Medulla oblongata (tissue), 1 donor: Measurements from ENCODE around the gene TNNT3.
"Not testable (repeated sequence)": the region's sequence is repeated elsewhere in the genome, so short reads cannot be mapped to it uniquely, and the experiment has no call there.

Experiments
- DNase-seq: peaks from one replicate; pipeline ENCODE4 v3.0.0-alpha.2; 2015; ENCODE audit errors: extremely low spot score

TNNT3 gene

DNA sequence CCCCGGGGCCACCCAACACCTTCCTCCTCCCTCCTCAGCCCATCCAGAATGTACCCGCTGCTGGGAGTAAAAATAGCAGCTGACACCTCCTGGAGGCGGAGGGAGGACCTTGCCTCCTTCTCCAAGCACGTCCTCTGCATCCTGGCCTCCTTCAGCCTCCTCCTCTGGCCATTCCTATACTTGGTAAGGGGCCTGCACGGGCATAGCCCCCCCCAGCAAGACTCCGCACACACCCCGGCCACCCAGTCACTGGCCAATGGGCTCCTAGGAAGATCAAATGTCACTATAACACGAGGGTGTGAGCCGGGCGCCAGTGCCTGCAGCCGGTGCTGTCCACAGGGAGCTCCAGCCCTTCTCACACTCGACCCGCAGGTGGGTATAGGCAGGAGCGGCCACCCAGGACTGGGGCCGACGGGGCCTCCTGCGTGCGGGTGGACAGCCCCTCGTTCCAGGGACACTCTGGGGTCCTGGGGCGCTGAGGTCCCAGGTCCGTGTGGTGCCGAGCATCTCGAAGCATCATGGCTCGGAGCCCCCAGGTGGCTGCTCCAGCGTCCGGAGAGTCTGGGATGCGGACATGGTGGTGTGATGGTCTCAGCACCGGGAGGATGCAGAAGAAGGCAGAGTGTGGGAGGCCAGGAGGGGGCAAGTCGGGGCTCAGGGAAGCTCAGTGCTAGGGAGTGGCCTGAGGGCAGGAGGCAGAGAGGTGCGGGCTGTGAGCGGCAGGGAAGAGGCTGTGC, at the start of gene TNNT3:
TSS of gene TNNT3 (plus strand) at position 313 of the 737 bp plus-strand sequence. CDS start 3,172 bp downstream, outside the sequence.
- DNase-seq = no peak

DNA sequence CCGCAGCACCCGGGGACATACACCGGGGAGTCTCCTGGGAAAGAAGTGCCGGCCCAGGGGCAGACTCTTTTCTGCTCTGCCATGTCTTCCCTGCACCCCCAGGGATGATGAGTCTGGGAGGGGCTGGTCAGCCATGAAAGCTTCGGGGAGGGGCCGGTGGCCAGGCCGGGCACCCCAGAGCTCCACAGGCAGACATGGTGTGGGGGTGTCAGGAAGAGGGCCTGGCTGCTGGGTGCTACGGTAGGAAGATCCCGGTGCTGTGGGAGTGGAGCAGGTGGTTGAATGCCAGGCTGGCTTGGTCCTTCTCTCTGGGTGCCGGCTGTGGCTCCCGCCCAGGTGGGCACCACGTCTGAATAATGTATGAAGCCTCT, 49.2 kb upstream of the TNNT3 start:
- DNase-seq = no peak

DNA sequence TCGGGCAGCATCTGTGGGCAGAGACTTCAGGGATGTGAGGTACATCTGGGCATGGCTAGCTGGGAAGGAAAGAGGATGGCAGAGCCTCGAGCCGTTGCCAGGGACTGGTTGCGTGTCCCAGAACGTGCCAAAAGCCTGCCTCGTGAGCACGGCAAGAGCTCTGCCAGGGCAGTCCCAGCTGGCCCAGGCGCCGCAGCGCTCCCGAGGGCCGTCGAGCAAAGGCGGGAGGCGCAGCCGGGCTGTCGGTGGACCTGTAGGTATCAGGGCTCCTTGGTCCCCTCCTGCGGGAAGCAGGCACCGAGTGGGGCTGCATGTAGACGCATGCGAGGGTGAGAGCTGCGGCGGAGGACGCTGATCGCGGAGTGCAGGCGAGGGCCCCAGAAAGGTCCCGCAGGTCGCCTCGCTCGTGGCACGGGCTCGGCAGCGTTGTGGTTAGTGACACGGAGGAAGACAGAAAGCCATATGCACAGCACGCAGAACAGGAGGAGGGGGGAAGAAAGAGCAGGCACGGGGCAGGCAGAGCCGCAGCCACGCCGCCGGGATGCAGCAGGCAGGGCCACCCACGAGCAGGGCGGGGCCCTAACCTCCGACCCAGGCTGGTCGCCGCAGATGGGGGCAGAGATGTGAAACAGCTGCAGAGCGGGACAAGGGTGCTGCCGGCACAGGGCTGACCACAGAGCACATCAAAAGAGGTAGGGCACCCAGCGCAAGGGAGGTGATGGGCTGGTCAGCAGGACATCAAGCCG, 48.6 kb upstream of the TNNT3 start:
- DNase-seq = no peak

DNA sequence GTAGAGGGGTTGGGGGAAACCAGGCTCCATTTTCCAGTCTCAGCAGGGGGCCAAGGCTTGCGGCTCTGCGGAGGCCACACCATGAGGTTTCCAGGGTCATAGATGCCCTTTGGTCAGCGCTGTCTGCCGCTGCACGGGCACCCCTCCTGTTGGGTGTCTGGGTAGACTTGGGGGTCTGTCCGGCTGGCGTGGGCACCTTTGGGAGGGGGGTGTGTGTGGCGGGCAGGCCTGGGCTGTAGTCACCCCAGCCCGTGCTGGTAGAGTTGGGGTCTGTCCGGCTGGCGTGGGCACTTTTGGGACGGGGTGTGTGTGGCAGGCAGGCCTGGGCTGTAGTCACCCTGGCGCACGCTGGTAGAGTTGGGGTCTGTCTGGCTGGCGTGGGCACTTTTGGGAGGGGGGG, 48.0 kb upstream of the TNNT3 start:
- no peak for DNase-seq

DNA sequence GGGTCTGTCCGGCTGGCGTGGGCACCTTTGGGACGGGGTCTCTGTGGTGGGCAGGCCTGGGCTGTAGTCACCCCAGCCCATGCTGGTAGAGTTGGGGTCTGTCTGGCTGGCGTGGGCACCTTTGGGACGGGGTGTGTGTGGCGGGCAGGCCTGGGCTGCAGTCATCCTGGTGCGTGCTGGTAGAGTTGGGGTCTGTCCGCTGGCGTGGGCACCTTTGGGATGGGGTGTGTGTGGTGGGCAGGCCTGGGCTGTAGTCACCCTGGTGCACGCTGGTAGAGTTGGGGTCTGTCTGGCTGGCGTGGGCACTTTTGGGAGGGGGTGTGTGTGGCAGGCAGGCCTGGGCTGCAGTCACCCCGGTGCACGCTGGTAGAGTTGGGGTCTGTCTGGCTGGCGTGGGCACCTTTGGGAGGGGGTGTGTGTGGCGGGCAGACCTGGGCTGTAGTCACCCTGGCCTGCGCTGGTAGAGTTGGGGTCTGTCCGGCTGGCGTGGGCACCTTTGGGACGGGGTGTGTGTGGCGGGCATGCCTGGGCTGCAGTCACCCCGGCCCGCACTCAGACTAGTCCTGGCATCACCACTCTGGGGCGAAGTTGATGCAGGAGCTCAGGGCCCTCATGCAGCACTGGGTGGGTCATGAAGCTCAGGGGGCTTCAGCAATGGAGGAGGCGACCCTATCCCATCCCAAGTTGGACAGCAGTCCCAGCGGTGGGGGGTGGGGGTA, 47.1 kb upstream of the TNNT3 start:
- DNase-seq = no peak

DNA sequence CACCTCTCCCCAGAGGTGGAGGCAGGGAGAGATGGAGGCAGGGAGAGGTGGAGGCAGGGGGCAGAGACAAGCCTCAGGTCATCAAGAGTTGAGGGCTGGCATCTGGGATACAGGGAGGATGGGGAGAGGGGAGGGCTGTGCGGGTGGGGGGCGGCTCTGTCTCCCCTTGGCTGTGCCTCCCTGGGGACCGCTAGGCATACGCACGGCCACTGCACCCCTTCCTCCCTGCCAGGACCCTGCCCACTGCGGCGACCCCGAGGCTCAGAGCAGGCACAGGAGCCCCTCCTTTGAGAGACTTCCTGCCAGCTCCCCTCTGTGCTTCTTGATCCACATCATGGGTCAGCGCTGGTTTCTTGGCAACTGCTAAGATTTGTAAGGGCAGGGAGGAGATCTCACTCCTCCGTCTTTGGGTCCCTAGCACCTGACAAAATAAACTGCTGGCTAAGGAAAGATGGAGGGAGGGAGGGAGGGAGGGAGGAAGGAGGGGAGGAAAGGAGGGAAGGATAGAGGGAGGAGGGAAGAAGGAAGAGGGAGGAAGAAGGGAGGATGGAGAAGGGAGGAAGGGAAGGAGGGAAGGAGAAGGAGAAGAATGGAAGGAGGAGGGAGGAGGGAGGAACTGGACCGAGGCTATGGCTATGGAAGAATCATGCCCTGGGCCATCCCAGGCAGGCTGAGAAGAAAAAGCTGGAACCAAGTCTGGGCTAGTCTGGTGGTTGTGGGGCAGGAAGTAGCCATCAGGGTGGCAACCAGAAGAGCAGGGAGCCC, 46.3 kb upstream of the TNNT3 start:
- peak; percentile 16 for DNase-seq

DNA sequence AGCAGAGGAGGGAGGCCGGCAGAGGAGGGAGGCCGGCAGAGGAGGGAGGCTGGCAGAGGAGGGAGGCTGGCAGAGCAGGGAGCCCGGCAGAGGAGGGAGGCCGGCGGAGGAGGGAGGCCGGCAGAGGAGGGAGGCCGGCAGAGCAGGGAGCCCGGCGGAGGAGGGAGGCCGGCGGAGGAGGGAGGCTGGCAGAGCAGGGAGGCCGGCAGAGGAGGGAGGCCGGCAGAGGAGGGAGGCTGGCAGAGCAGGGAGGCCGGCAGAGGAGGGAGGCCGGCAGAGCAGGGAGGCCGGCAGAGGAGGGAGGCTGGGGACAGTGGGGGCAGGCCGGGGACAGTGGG, 45.7 kb upstream of the TNNT3 start:
- DNase-seq = not testable (repeated sequence)

DNA sequence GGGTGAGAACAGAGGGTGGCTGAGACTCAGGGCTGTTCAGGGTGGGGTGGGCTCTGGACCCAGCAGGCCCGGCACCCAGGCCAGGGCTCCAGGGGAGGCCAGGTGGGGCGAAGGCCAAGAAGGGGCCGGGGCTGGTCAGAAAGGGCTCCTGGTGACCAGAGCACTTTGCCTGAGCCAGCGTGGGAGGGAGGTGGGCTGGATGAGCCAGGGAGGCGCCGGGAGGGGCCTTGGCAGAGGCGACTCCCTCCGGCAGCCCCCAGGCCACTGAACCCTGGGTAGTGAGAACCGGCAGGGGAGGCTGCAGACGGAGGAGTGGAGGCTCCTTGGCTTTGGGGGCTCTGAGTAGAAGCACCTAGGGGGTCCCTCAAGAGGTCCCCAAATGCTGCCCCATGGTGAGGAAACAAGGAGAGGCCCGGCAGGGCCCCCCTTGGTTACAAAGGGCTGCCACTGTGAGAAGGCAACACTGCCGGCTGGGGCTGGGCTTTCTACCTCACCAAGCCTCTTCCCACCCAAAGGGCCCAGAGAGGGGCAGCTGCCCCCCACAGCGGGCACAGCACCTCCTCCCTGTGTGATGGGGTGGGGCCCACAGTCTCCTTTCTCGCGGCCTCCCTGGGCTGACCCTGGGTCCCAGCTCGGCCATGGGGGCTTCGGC, 44.9 kb upstream of the TNNT3 start:
- DNase-seq = not testable (repeated sequence)

DNA sequence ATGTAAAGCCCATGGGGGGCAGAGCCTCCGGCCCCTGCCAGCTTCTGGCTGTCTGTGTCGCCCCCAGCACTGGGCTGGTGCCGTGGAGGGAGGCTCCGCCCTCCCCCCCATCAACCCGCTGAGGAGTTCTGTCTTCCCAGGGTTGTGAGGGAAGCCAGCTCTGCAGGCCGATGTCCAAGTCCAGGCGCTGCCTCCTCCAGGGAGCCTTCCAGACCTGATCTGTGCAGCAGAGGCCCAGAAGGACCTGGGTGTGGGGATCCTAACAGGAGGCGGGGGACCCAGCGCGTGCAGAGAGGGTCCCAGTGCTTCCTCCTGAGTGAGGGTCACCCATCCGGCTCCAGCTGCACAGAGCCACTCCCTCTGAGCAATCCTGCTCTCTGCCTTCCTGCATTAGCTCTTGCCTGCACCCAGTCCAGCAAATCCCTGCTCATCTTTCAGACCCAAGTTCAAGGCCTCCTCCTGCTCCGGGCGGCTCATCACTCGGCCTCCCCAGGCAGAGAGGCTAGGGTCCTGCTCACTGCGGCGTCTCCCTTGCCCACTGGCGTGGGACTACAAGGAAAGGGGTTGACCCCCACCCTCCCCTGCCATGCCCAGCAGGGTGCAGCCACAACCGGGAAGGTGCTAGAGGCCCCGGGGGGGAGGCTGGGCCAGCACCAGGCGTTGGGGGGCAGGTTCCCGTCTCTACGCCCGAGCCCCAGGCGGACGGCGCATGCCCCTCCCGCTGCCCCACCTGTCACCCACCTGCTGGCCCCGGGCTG, 44.2 kb upstream of the TNNT3 start:
- no peak for DNase-seq

DNA sequence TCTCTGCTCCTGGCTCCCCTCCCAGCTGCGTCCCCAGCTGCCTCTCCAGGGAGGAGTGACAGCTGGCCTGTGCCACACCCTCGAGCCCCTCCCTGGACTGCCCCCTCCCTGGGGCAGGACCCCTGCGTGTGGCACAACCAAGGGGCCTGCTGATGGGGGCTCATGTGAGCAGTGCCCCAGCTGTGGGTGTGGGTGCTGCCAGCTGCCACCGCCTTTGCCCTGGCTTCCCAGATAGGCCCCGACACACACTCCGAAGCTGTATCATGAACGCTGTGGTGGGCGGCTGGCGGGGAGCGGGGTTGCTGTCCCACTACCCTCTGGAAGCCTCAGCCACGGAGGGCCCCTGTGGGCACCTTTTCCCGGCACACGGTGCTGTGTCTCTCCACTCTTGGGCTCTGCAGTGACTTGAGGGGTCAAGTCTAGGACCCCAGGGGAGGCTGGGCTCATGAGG, 43.6 kb upstream of the TNNT3 start:
- DNase-seq = not testable (repeated sequence)

DNA sequence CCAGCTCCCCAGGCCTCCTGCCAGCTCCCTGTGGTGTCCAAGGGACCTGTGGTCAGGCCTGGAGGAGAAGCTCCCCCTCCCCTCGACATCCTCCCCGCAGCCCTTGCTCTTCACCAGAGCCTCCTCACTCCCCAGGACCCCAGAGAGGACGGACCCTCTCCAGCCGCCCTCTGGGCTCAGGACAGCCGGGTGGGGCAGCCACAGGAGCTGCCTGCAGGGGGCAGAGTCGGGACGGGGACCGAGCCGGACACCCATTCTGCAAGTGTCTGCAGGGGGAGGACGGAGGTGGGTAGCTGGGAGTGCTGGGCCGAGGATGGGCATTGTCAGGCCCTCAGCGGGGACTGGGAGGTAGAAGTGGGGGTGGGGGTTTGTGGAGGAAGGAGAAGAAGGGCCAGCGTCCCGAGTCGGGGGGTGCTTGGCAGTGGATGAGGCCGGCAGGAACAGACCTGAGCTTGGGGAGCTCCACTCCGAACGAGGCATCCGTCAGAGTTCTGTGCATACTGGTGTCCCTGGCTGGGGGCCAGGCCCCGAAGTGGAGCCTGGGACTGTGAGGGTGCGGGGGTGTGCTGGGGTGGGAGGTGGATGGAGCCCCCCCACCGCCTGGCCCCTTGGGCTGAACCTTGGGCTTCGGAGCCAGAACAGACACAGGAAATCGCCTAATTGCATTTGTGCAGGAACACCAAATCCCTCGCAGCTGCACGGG, 43.0 kb upstream of the TNNT3 start:
- DNase-seq = no peak

DNA sequence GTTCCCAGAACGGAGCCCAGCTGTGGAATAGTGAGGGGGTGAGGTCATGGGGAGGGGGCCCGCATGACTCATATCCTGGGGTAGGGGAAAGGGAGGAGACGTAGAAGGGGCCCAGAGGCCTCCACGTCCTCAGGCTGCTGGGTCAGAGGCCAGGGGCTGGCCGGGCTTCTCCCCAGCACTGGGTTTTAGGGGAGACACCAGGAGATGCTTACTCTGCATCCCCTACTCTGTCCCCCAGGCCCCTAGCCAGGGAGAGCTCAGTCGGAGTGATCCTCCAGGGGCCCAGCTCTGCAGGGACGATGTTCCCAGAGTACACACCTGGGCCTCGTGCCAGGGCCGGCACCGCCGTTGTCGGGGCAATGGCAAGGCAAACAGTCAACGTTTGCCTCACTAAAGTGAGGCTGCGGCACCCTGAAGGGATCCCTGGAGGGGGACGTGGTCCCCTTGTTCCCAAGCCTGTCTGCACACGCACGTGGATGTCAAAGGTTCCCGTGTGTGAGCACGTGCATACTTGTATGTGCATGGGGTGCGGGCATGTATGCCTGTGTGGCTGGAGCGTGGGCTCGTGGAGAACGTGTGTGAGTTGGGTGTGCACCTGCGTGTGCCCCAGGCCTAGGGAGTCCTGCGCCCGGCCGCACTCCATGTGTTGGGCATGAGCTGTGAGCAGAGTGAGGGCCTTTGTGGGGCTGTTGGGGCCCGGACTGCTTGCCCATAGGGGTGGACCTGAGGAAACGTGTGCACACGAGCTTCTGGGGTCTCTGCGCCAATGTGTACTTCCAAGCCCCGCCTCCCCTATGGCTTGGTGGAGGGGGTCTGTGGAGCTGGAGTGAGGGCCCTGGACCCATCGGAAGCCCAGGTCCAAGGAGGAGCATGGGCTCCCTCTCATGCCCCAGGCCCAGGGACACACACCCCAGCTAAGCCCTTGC, 42.0 kb upstream of the TNNT3 start:
- DNase-seq = no peak

DNA sequence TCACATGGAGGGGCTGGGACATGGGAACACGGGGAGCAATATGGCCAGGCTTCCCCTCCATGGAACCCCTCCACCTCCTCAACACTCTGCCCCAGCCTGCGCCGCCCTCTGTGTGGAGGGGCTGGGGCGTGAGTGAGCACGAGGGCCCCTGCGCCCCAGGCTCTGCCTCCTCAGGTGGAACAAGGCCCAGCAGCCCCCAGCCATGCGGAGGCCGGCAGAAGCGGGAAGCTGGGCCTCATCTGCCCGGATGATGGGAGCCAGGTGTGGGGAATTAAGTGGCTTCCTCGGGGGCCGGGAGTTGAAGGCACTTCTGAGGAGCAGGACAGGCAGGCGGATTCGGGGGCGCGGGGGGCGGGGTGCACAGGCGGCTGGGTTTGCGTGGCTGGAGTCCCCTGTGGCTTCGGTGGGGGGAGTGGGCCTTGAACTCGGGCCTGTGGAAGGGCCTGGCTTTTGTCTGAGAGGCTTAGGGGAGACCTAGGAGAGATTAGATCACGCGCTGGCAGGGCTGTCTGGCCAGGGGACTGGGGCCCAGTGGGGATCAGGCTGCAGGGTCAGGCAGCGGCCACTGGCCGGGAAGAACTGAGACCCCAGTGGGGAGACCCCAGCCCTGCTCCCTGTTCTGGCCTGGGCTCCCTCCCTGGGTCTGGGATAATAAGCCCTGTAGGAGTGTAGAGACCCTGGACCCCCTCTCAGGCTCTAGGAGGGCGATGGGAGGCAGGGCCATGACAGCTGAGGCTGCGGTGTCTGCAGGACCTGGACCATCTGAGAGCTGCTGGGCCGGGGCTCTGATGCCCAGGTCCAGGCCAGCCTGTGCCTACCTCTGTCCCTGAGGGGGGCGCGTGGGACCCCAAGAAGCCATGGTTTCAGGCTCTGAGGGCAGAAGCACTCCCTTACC, 41.1 kb upstream of the TNNT3 start:
- no peak for DNase-seq

DNA sequence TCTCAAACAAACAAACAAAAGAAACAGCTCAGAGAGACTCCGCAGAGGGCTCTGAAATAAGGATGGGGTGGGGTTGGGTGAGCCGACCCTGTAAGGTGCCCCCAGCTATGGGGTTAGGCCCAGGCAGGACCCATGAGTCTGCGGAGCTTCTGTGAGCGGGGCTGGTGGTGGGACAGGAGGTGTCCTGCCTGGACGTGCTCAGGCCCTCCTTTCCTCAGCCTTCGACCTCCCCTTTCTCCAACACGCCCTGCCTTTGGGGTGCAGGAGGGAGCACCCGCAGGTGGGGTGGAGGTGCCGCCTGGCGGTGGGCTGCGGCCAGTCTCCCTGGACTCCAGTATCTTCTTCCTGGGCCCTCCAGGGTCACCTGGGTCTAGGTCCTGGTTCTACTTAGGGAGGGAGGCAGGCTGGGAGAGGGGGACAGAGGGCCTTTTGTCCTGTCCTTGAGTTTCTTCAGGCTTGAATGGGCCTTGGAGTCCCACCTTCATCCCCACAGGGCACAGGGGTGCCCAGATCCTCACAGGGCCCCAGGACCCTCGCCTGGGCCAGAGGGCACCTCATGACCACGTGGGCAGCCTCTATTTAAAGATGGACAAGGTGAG, 40.1 kb upstream of the TNNT3 start:
- no peak for DNase-seq

DNA sequence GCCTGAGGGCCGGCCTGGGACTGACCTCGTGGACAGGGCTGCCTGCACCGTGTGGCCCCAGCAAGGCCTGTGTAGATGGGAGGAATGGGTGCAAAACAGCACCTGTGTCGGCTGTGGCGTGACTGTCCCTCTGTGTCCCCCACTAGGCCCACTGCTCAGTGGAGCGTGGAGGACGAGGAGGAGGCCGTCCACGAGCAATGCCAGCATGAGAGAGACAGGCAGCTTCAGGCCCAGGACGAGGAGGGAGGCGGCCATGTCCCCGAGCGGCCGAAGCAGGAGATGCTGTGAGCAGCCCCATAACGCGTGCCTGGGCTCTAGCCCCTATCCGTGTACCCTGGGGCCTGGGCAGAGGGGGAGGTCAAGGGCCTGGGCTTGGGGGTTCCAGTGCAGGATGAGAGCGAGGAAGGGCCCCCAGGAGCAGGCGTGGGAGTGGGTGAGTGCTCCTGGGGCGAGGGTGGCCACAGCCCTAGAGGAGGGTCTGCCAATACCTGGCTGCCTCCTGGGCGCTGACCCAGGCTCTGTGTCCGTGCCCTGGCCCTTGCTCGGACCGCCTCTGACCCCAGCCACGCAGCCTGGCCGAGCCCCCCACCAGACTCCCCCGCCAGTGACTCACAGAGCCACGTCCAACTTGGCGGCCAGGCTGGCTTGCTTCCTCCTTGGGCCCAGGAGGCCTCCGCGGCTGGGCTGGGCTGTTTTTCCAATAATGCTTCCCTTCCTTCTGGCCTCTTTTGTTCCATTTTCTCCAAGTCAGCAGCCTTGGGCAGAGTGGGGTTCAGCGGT, 39.4 kb upstream of the TNNT3 start:
- DNase-seq = no peak

DNA sequence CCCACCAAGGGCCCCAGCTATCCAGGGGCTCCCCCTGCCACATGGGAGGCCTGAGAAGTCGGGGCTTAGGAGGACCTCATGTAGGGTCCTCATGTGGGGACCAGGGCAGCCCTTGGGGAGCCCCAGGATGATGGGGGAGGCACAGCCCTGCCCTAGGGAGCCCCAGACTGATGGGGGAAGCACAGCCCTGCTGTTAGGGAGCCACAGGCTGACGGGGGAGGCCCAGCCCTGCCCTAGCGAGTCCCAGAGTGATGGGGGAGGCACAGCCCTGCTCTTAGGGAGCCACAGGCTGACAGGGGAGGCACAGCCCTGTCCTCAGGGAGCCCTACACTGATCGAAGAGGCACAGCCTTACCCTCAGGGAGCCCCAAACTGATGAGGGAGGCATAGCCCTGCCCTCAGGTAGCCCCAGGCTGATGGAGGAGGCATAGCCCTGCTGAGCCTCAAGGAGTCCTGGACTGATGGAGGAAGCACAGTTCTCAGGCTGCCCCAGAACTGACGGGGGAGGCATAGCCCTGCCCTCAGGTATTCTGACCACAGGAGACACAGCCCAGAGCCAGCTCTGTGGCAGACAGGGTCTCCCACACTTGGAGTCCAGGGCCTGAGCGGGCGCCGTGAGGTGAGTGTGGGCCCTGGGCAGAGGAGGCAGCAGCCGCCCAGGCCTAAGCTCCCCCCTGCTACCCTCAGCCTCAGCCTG, 38.6 kb upstream of the TNNT3 start:
- DNase-seq = no peak
